GM12878 (cell line): Measurements from ENCODE around the gene GMDS. TPM values are rescaled to one million over a fixed set of nuclear protein-coding genes. Genes with fewer than 3 reads are reported as not detected.

Experiments used
- ATAC-seq: fragments of 200-7000 bp; cut with Tn5 transposase; 3 replicates; pipeline ENCODE4 v1.9.1; 2020; ENCODE audit warnings: mild to moderate bottlenecking, moderate library complexity
- BruUV-seq: library from RNA; stranded (reverse); fragments of 400-500 nt; replicated peaks from 2 replicates; lab custom pipeline; 2021; lab: Mats Ljungman, UMichigan
- CTCF ChIA-PET: fragments of 300-600 bp; sonication (Branson Sonifier 250); formaldehyde crosslinking; extraction: SDS; loops from one replicate; lab custom pipeline; 2021; ENCODE audit warnings: inconsistent platforms; lab: Yijun Ruan, JAX
- POLR2A ChIA-PET: fragments of 350-600 bp; formaldehyde crosslinking; extraction: SDS; loops from one replicate; lab custom pipeline; 2021; ENCODE audit warnings: inconsistent platforms; lab: Charles Lee
- RAD21 ChIA-PET: fragments of 300-600 bp; sonication (Branson Sonifier 250); formaldehyde crosslinking; loops from one replicate; lab custom pipeline; 2023; ENCODE audit warnings: antibody characterized with exemption; ENCODE audit not compliant: unreplicated experiment; lab: Charles Lee
- SMC1A ChIA-PET: fragments of 300-600 bp; sonication (Branson Sonifier 250); formaldehyde crosslinking; loops from one replicate; lab custom pipeline; 2023; ENCODE audit not compliant: unreplicated experiment, uncharacterized antibody; lab: Charles Lee
- DNase-seq: peaks from one replicate; pipeline ENCODE4 v3.0.0-alpha.2; 2011; ENCODE audit warnings: low read depth, low spot score
- FAIRE-seq: peaks from 3 replicates; lab custom pipeline; 2011; peaks lifted over from hg19 to GRCh38; lab: Jason Lieb, UNC
- H2AFZ ChIP-seq: 2 replicates; pipeline ENCODE4 v1.6.0; 2011; ENCODE audit warnings: low read depth, low read length, control low read depth; ENCODE audit not compliant: control insufficient read depth
- H3K27ac ChIP-seq: 2 replicates; pipeline ENCODE4 v1.5.1; 2011; ENCODE audit warnings: control low read depth; ENCODE audit not compliant: control insufficient read depth, insufficient read depth
- H3K27me3 ChIP-seq, 2 experiments: replicated peaks in 1 of 2; 2 replicates each; pipeline versions ENCODE4 v1.6.0 to v1.6.1; 2011; ENCODE audit warnings: low read length in 1 of 2; ENCODE audit not compliant: control insufficient read depth in 2 of 2, insufficient read depth in 2 of 2
- H3K36me3 ChIP-seq, 2 experiments: 2 replicates each; pipeline ENCODE4 v1.5.1; 2011; ENCODE audit warnings: low read length in 1 of 2; ENCODE audit not compliant: control insufficient read depth in 2 of 2, insufficient read depth in 2 of 2
- H3K4me1 ChIP-seq: 2 replicates; pipeline ENCODE4 v1.6.1; 2011; ENCODE audit warnings: mild to moderate bottlenecking, low read length, moderate library complexity, mixed read lengths; ENCODE audit not compliant: control insufficient read depth, insufficient read depth
- H3K4me2 ChIP-seq: 2 replicates; pipeline ENCODE4 v1.6.0; 2011; ENCODE audit warnings: control low read depth; ENCODE audit not compliant: control insufficient read depth, insufficient read depth
- H3K4me3 ChIP-seq: fragments of 200-600 bp; sonication (generic); 2 replicates; pipeline ENCODE4 v1.5.1; 2016
- H3K79me2 ChIP-seq: 2 replicates; pipeline ENCODE4 v1.6.0; 2011; ENCODE audit warnings: low read length; ENCODE audit not compliant: control insufficient read depth, insufficient read depth
- H3K9ac ChIP-seq: 2 replicates; pipeline ENCODE4 v1.8.0; 2011; ENCODE audit warnings: low read length, control low read depth, mixed read lengths; ENCODE audit not compliant: control insufficient read depth, insufficient read depth
- H3K9me3 ChIP-seq: replicated peaks from 3 replicates; pipeline ENCODE4 v1.5.1; 2011; ENCODE audit warnings: mild to moderate bottlenecking, low read length; ENCODE audit not compliant: control insufficient read depth, insufficient read depth
- H4K20me1 ChIP-seq: 2 replicates; pipeline ENCODE4 v1.6.0; 2011; ENCODE audit not compliant: control insufficient read depth, insufficient read depth
- BHLHE40 ChIP-seq, 2 experiments: fragments of 450-650 bp in 1 of 2; IDR thresholded peaks; 2 replicates each; pipeline ENCODE4 v1.6.1; 2011 to 2017; ENCODE audit warnings: low read depth in 2 of 2, borderline replicate concordance in 1 of 2, improper control_type of control experiment in 1 of 2, low read length in 1 of 2, mild to moderate bottlenecking in 1 of 2
- CREM ChIP-seq: IDR thresholded peaks from 2 replicates; pipeline ENCODE4 v1.6.1; 2014; ENCODE audit warnings: antibody characterized with exemption, low read depth
- FOXK2 ChIP-seq: fragments of 450-650 bp; IDR thresholded peaks from 2 replicates; pipeline ENCODE4 v1.6.1; 2017; ENCODE audit warnings: mild to moderate bottlenecking, moderate library complexity
- GATAD2B ChIP-seq: fragments of 450-650 bp; conservative IDR thresholded peaks from 2 replicates; pipeline ENCODE4 v1.6.1; 2017; ENCODE audit warnings: low read depth, mild to moderate bottlenecking, moderate library complexity
- IKZF2 ChIP-seq, 2 experiments: fragments of 450-650 bp; IDR thresholded peaks; 2 replicates each; pipeline ENCODE4 v1.6.1; 2017; ENCODE audit warnings: mild to moderate bottlenecking in 2 of 2, moderate library complexity in 2 of 2
- JUNB ChIP-seq: IDR thresholded peaks from 2 replicates; pipeline ENCODE4 v1.6.1; 2016; ENCODE audit warnings: antibody characterized with exemption, mild to moderate bottlenecking
- MLLT1 ChIP-seq: fragments of 450-650 bp; IDR thresholded peaks from 2 replicates; pipeline ENCODE4 v1.6.1; 2016; ENCODE audit warnings: mild to moderate bottlenecking
- NFIC ChIP-seq: IDR thresholded peaks from 2 replicates; pipeline ENCODE4 v1.6.1; 2012; ENCODE audit warnings: low read depth, mild to moderate bottlenecking, inconsistent platforms, low read length, moderate library complexity
- NKRF ChIP-seq: fragments of 450-650 bp; conservative IDR thresholded peaks from 2 replicates; pipeline ENCODE4 v1.6.1; 2017; ENCODE audit warnings: mild to moderate bottlenecking, moderate library complexity
- PBX3 ChIP-seq: IDR thresholded peaks from 2 replicates; pipeline ENCODE4 v1.6.1; 2011; ENCODE audit warnings: mild to moderate bottlenecking, low read depth, low read length, moderate library complexity; ENCODE audit not compliant: insufficient replicate concordance
- TCF7 ChIP-seq: IDR thresholded peaks from 2 replicates; pipeline ENCODE4 v1.6.1; 2014; ENCODE audit warnings: antibody characterized with exemption, borderline replicate concordance
- ZBTB33 ChIP-seq: fragments of 450-650 bp; IDR thresholded peaks from 2 replicates; pipeline ENCODE4 v1.6.1; 2017; ENCODE audit warnings: mild to moderate bottlenecking
- ZZZ3 ChIP-seq: IDR thresholded peaks from 2 replicates; pipeline ENCODE4 v1.6.1; 2011; ENCODE audit warnings: low read depth; ENCODE audit not compliant: control insufficient read depth, insufficient read length
- WGBS: methylation state at CpG from one replicate; pipeline ENCODE4 v1.1.6; 2016; ENCODE audit warnings: low lambda C conversion rate; ENCODE audit not compliant: insufficient replicate concordance, insufficient coverage; ENCODE audit errors: missing lambda C conversion rate; 5-methylcytosine and 5-hydroxymethylcytosine counted together
- in situ Hi-C: fragments of 300-500 bp; cut with MboI; formaldehyde crosslinking; loops from 9 replicates; pipeline ENCODE4 v1.14.3; 2018; ENCODE audit warnings: mixed read lengths
- intact Hi-C: fragments of 100-400 bp; cut with micrococcal nuclease; formaldehyde crosslinking; loops from one replicate; pipeline ENCODE4 v1.14.2; 2022; ENCODE audit not compliant: unreplicated experiment
- polyA plus RNA-seq, 11 experiments: library from polyadenylated mRNA; depleted of rRNA in 4 of 11; unstranded in 6 of 11; stranded (reverse) in 5 of 11; fragments of >200 nt; fragmentation: Nextera tagmentation in 4 of 11; fragmentation: Illumina TruSeq in 1 of 11; extraction: Ambion mirVana in 4 of 11; extraction: Trizol in 1 of 11; gene quantifications; 1 replicate in 1 of 11; 2 replicates in 10 of 11; pipeline versions ENCODE4 v1.2.1 to v1.2.3, GENCODE V29; 2011 to 2016; ENCODE audit warnings: inconsistent platforms in 2 of 11, missing spikeins in 2 of 11, low read depth in 1 of 11
- total RNA-seq, 4 experiments: library from RNA; depleted of rRNA in 3 of 4; stranded (reverse); fragments of >200 nt in 3 of 4; fragmentation: Illumina TruSeq in 1 of 4; extraction: Trizol in 1 of 4; gene quantifications; 2 replicates each; pipeline versions ENCODE4 v1.2.1 to v1.2.3, GENCODE V29; 2013 to 2021

The GMDS gene
- total and polyA plus RNA-seq, 10 of the 15 experiments (the other 5 are each of a cell fraction or from before 2014, with no cell fraction given), result 0.61 to 53.8 (median 29.3) TPM

GRCh38 chr6:1787894-1788293 lies 457.5 kb downstream of the GMDS start (continued):
- TF ChIP-seq JUNB (no peak), PBX3 (no peak), NKRF (no peak), FOXK2 (no peak)
- TF ChIP-seq, all 136 proteins: peak for 0

- DNase-seq, result peak; percentile 60
- BruUV-seq, result no TSS peak
- H3K36me3 ChIP-seq, result no peaks in the 10 kb centered on the region
- intact Hi-C loops (no loop called here), in situ Hi-C loops (no loop called here)
- no peak overlapping the region for H3K27ac ChIP-seq
- H3K79me2 ChIP-seq, result no peaks in the 10 kb centered on the region
- H3K4me2 ChIP-seq, result peak overlapping the region; percentile 47
- ChIA-PET POLR2A (interaction anchor here (0.5 to 0.7 kb wide), 2 partner anchors 27 to 40 kb away, joined by 3 to 4 read pairs; no protein-coding TSS in a partner anchor), CTCF (interaction anchor here (0.9 to 1.3 kb wide), 3 partner anchors 10 to 192 kb away, joined by 3 to 4 read pairs (median 4); no protein-coding TSS in a partner anchor), SMC1A (interaction anchor here (0.7 to 1.4 kb wide), 3 partner anchors 9 to 91 kb away, joined by 3 to 5 read pairs (median 4); no protein-coding TSS in a partner anchor), RAD21 (interaction anchor here (0.8 to 1.1 kb wide), 2 partner anchors 16 to 63 kb away, joined by 3 to 4 read pairs; no protein-coding TSS in a partner anchor)
- no peaks in the 10 kb centered on the region for H3K9me3 ChIP-seq
- peak overlapping the region; percentile 10; the same call in 1 of the 2 replicates for H2AFZ ChIP-seq
- H3K4me3 ChIP-seq, result no peak overlapping the region
- no peaks in the 10 kb centered on the region for H3K27me3 ChIP-seq
- peaks cover 10% of the 10 kb centered on the region; the same call in 1 of the 2 replicates for H3K4me1 ChIP-seq
- 66% methylated on average over 15 of the region's 15 CpGs for WGBS
- FAIRE-seq, result peak; percentile 23
- ATAC-seq, result peak; percentile 95
- H4K20me1 ChIP-seq, result no peaks in the 10 kb centered on the region
- no peak overlapping the region for H3K9ac ChIP-seq
- peak; percentile 31; the same call in 1 of the 2 replicates for TF ChIP-seq NFIC
- no peak for TF ChIP-seq BHLHE40 (IDR thresholded peaks at IDR 0.05; ENCODE audit: borderline replicate concordance in 1 of 2, low read depth in 2 of 2, low read length in 1 of 2)
- TF ChIP-seq ZZZ3, result no peak
- 0 out of 2 replicates have a peak, but pooled peaks have one; percentile 29 for TF ChIP-seq CREM
- TF ChIP-seq ZBTB33, result 0 out of 2 replicates have a peak, but pooled peaks have one; percentile 67
- no peak for TF ChIP-seq TCF7
- peak; percentile 21 to 33; a peak in 1 of 4 replicates for TF ChIP-seq IKZF2 (IDR thresholded peaks at IDR 0.05)
- no peak for TF ChIP-seq MLLT1
- no peak for TF ChIP-seq GATAD2B
Observed at GRCh38 chr6:1786455-1787453, 458.7 kb downstream of the GMDS start.
